Keratinocyte (primary cell): ENCODE results near the gene BCL11B. TPM values are rescaled to one million over a fixed set of nuclear protein-coding genes. Genes with fewer than 3 reads are reported as not detected.

ENCODE experiments used
- DNase-seq: peaks from one replicate; pipeline ENCODE4 v3.0.0-alpha.2; 2011; ENCODE audit warnings: low read depth, missing footprints, low spot score
- FAIRE-seq: peaks from 2 replicates; lab custom pipeline; 2011; peaks lifted over from hg19 to GRCh38; lab: Jason Lieb, UNC
- H2AFZ ChIP-seq: 2 replicates; pipeline ENCODE4 v1.6.0; 2012; ENCODE audit warnings: low read length, control low read depth, inconsistent platforms; ENCODE audit not compliant: control insufficient read depth
- H3K27ac ChIP-seq: 2 replicates; pipeline ENCODE4 v1.5.1; 2011; ENCODE audit warnings: low read length; ENCODE audit not compliant: control insufficient read depth, insufficient read depth
- H3K27me3 ChIP-seq: 3 replicates; pipeline ENCODE4 v1.6.0; 2011; ENCODE audit warnings: low read length; ENCODE audit not compliant: control insufficient read depth, insufficient read depth; ENCODE audit errors: extremely low read depth
- H3K36me3 ChIP-seq, 2 experiments: 2 replicates in 1 of 2; 3 replicates in 1 of 2; pipeline ENCODE4 v1.5.1; 2011; ENCODE audit warnings: low read length in 2 of 2, mild to moderate bottlenecking in 1 of 2; ENCODE audit not compliant: control insufficient read depth in 2 of 2, insufficient read depth in 2 of 2; ENCODE audit errors: extremely low read depth in 1 of 2
- H3K4me1 ChIP-seq: 3 replicates; pipeline ENCODE4 v1.5.1; 2011; ENCODE audit warnings: low read length; ENCODE audit not compliant: control insufficient read depth, insufficient read depth; ENCODE audit errors: extremely low read depth
- H3K4me2 ChIP-seq: 3 replicates; pipeline ENCODE4 v1.6.0; 2011; ENCODE audit warnings: low read depth, low read length; ENCODE audit not compliant: control insufficient read depth, insufficient read depth; ENCODE audit errors: extremely low read depth
- H3K4me3 ChIP-seq, 3 experiments: fragments of 200-600 bp in 1 of 3; sonication (generic) in 1 of 3; 2 replicates in 2 of 3; 3 replicates in 1 of 3; pipeline ENCODE4 v1.5.1; 2011 to 2016; ENCODE audit warnings: low read length in 3 of 3, mild to moderate bottlenecking in 3 of 3, control low read depth in 2 of 3, inconsistent platforms in 1 of 3, low read depth in 1 of 3, mixed read lengths in 1 of 3, mixed run types in 1 of 3, moderate library complexity in 1 of 3; ENCODE audit not compliant: control insufficient read depth in 2 of 3, insufficient read depth in 2 of 3; ENCODE audit errors: extremely low read depth in 1 of 3
- H3K79me2 ChIP-seq: 2 replicates; pipeline ENCODE4 v1.6.0; 2012; ENCODE audit warnings: low read length; ENCODE audit not compliant: control insufficient read depth, insufficient read depth
- H3K9ac ChIP-seq: 3 replicates; pipeline ENCODE4 v1.6.0; 2011; ENCODE audit warnings: low read length; ENCODE audit not compliant: control insufficient read depth, insufficient read depth; ENCODE audit errors: extremely low read depth
- H3K9me1 ChIP-seq: 3 replicates; pipeline ENCODE4 v1.6.0; 2011; ENCODE audit warnings: low read length; ENCODE audit not compliant: control insufficient read depth, insufficient read depth; ENCODE audit errors: extremely low read depth
- H3K9me3 ChIP-seq: 2 replicates; pipeline ENCODE4 v1.5.1; 2012; ENCODE audit warnings: low read depth, low read length; ENCODE audit not compliant: control insufficient read depth
- H4K20me1 ChIP-seq: 3 replicates; pipeline ENCODE4 v1.6.0; 2011; ENCODE audit warnings: low read length; ENCODE audit not compliant: control insufficient read depth, insufficient read depth; ENCODE audit errors: extremely low read depth
- EZH2 ChIP-seq: IDR thresholded peaks from one replicate; pipeline ENCODE4 v1.6.1; 2012; ENCODE audit warnings: inconsistent platforms, mild to moderate bottlenecking, low read length, moderate library complexity
- dilution Hi-C: fragments of 300-500 bp; cut with MboI; formaldehyde crosslinking; loops from one replicate; pipeline ENCODE4 v1.7.0; 2020; ENCODE audit warnings: low sequenced_read_pairs; ENCODE audit not compliant: extremely low pct_ligation_motif_present
- polyA plus RNA-seq, 5 experiments: library from polyadenylated mRNA; depleted of rRNA in 3 of 5; stranded (reverse) in 3 of 5; stranded (forward) in 1 of 5; unstranded in 1 of 5; fragments of >200 nt; gene quantifications; 1 replicate in 1 of 5; 2 replicates in 3 of 5; 3 replicates in 1 of 5; pipeline versions ENCODE4 v1.2.1 to v1.2.3, GENCODE V29; 2011 to 2012; ENCODE audit warnings: missing spikeins in 2 of 5, low read depth in 1 of 5, low replicate concordance in 1 of 5
- TF ChIP-seq, protein P1 (sequence below), 3 experiments: IDR thresholded peaks in 1 of 3; conservative IDR thresholded peaks in 1 of 3; optimal IDR thresholded peaks in 1 of 3; 2 replicates in 2 of 3; 3 replicates in 1 of 3; pipeline versions ENCODE3 to v1.5.1; 2011; ENCODE audit warnings: low read length in 3 of 3, mild to moderate bottlenecking in 3 of 3, moderate library complexity in 2 of 3, control low read depth in 1 of 3, inconsistent platforms in 1 of 3; ENCODE audit not compliant: insufficient read depth in 2 of 3; ENCODE audit errors: extremely low read depth in 1 of 3

BCL11B gene
- polyA plus RNA-seq, 1 donor (not counting 4 experiments of a cell fraction or from before 2014, with no cell fraction given): 5.2 TPM

DNA sequence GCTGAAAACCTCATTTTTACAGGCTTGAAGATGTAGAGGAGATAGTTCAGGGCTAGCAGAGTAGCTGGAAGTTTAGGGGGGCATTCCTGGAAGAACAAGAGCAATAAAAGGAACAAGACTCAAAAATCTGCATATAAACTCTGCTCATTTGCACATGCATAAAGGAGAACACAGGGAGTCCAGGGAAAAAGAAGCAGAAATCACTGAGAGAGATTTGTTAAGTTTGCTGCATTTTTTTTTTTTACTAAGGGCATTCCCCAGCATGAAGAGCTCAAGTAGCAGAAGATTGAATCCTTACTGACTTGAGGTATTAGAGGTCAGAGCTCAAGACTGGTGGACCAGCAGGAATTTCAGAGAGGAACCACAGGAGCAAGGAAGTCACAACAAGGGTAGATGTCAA lies 28.2 kb upstream of the BCL11B start:
- H3K27ac ChIP-seq: no peak overlapping the region
- no peak overlapping the region for H2AFZ ChIP-seq
- H3K79me2 ChIP-seq: no peaks in the 10 kb centered on the region
- peaks cover 12% of the 10 kb centered on the region for H3K27me3 ChIP-seq
- DNase-seq (no peak), FAIRE-seq (no peak)
- H3K36me3 ChIP-seq: no peaks in the 10 kb centered on the region
- H3K9ac ChIP-seq: no peak overlapping the region
- no peaks in the 10 kb centered on the region for H4K20me1 ChIP-seq
- H3K9me1 ChIP-seq: no peaks in the 10 kb centered on the region
- no peak overlapping the region for H3K4me3 ChIP-seq
- TF ChIP-seq, protein P1, sequence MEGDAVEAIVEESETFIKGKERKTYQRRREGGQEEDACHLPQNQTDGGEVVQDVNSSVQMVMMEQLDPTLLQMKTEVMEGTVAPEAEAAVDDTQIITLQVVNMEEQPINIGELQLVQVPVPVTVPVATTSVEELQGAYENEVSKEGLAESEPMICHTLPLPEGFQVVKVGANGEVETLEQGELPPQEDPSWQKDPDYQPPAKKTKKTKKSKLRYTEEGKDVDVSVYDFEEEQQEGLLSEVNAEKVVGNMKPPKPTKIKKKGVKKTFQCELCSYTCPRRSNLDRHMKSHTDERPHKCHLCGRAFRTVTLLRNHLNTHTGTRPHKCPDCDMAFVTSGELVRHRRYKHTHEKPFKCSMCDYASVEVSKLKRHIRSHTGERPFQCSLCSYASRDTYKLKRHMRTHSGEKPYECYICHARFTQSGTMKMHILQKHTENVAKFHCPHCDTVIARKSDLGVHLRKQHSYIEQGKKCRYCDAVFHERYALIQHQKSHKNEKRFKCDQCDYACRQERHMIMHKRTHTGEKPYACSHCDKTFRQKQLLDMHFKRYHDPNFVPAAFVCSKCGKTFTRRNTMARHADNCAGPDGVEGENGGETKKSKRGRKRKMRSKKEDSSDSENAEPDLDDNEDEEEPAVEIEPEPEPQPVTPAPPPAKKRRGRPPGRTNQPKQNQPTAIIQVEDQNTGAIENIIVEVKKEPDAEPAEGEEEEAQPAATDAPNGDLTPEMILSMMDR (optimal IDR thresholded peaks at IDR 0.05 in 1 of 3, IDR thresholded peaks at IDR 0.05 in 1 of 3, conservative IDR thresholded peaks at IDR 0.05 in 1 of 3; ENCODE audit: extremely low read depth in 1 of 3, insufficient read depth in 2 of 3, low read length in 3 of 3): no peak
- no peak for TF ChIP-seq EZH2
- dilution Hi-C loops: no loop called here
- H3K9me3 ChIP-seq: no peaks in the 10 kb centered on the region
- H3K4me2 ChIP-seq: no peak overlapping the region
- H3K4me1 ChIP-seq: no peaks in the 10 kb centered on the region

DNA sequence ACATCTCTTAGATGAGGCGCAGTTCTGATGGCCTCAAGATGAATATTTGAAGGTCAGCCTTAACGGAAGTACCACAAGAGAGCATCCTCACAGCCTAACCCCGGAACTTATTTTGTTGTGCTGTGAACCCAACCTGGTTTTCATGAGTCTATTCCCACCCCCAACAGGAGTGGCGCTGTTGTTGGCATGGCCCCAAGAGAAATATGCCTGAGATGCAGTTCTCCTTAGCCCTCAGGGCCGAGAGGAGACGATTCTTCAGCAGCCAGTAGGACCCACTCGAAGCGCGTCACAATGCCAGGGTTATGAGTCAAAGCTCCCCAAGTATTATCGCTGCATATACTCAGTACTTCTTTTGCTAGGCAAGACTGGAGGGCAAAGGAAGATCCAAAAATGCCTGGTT lies 24.5 kb upstream of the BCL11B start:
- Histone ChIP-seq H3K36me3 (no peaks in the 10 kb centered on the region), H3K4me2 (no peak overlapping the region), H3K27me3 (peaks cover 5% of the 10 kb centered on the region), H3K79me2 (no peaks in the 10 kb centered on the region), H3K9me1 (no peaks in the 10 kb centered on the region), H4K20me1 (no peaks in the 10 kb centered on the region), H3K4me3 (no peak overlapping the region), H3K9me3 (no peaks in the 10 kb centered on the region), H2AFZ (no peak overlapping the region), H3K4me1 (no peaks in the 10 kb centered on the region), H3K9ac (no peak overlapping the region), H3K27ac (no peak overlapping the region)
- no peak for FAIRE-seq
- no peak for DNase-seq
- TF ChIP-seq EZH2: no peak
- TF ChIP-seq, protein P1 (optimal IDR thresholded peaks at IDR 0.05 in 1 of 3, IDR thresholded peaks at IDR 0.05 in 1 of 3, conservative IDR thresholded peaks at IDR 0.05 in 1 of 3; ENCODE audit: extremely low read depth in 1 of 3, insufficient read depth in 2 of 3, low read length in 3 of 3): peak in 1 of 3 experiments; percentile 21
- dilution Hi-C loops: no loop called here
